SK-N-SH (cell line): Measurements from ENCODE around the gene CTAGE6. TPM values are rescaled to one million over a fixed set of nuclear protein-coding genes. Genes with fewer than 3 reads are reported as not detected.

Experiments used
- polyA plus RNA-seq, 3 experiments: library from polyadenylated mRNA; depleted of rRNA; stranded (reverse); fragments of >200 nt; gene quantifications; 2 replicates each; pipeline ENCODE4 v1.2.3, GENCODE V29; 2012
- small RNA-seq, 7 experiments: library from RNA; depleted of rRNA; stranded (forward); fragments of <200 nt; gene quantifications; one replicate each; pipeline ENCODE3, GENCODE V24; 2012

Gene CTAGE6
- polyA plus RNA-seq, 1 of the 3 experiments (the other 2 are of a cell fraction), result 0.12 TPM

Small RNAs within 50 kb of the gene (small RNA-seq; reads per million reads assigned to genes)
- gene RNU6-267P, result 0 reads per million in 7 experiments

Other genes starting within 250 kb of the CTAGE6 start
- gene CTAGE15, start 185.9 kb downstream of the CTAGE6 start, polyA plus RNA-seq (2012; rRNA removed), result 0.07 TPM in 1 of 2 replicates, not detected in the other
- 19.5 and 23.3 TPM in 2 replicates for gene TCAF2, start 136.7 kb downstream of the CTAGE6 start, polyA plus RNA-seq (2012; rRNA removed)
- 59.0 and 69.0 TPM in 2 replicates for gene TCAF1, start 144.5 kb upstream of the CTAGE6 start, polyA plus RNA-seq (2012; rRNA removed)
- gene OR2F2, start 177.5 kb upstream of the CTAGE6 start, polyA plus RNA-seq (2012; rRNA removed), result 0.07 and 0.13 TPM in 2 replicates
- 0.10 TPM in 2 replicates for gene OR2F1, start 197.1 kb upstream of the CTAGE6 start, polyA plus RNA-seq (2012; rRNA removed)
- not detected in 2 replicates for gene OR6B1, start 242.6 kb upstream of the CTAGE6 start, polyA plus RNA-seq (2012; rRNA removed)